ENCODE results near the gene ANKRD28.

Gene ANKRD28

DNA sequence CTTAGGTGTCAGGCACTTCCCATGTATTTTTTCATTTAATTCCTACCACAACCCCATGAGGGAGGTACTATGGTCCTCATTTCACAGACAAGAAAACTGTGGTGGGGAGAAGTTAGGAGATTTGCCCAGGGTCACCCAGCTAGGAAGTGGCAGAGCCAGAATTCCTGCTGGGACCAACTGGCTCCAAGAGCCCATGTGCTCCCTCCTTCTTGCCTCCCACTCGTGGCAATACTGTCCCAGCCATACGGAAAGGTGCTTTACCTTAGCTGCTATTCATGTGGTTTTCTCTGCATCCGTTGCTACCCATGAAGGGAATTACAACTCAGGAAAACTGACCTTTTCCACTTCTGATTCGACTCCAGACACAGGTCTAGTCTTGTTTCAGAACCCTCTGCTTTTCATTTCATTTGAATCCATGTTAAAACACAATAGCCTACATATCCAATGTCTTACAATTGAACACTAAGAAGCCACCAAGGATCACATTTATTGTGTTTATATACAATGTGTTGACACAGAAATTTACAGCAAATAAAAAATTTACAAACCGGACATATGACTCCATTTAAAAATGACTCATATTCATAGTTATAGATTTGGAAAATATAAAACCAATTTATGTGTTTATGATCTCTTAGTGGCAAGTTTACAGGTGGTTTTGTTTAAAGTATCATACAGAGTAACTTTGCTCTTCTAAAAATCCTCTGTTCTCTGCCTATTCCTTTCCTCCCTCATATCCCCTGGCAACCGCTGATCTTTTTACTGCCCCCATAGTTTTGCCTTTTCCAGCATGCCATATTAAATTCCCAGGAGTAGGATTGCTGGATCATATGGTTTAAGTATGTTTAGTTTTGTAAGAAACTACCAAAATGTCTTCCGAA, 137.5 kb downstream of the ANKRD28 start:
- no peak for FAIRE-seq

DNA sequence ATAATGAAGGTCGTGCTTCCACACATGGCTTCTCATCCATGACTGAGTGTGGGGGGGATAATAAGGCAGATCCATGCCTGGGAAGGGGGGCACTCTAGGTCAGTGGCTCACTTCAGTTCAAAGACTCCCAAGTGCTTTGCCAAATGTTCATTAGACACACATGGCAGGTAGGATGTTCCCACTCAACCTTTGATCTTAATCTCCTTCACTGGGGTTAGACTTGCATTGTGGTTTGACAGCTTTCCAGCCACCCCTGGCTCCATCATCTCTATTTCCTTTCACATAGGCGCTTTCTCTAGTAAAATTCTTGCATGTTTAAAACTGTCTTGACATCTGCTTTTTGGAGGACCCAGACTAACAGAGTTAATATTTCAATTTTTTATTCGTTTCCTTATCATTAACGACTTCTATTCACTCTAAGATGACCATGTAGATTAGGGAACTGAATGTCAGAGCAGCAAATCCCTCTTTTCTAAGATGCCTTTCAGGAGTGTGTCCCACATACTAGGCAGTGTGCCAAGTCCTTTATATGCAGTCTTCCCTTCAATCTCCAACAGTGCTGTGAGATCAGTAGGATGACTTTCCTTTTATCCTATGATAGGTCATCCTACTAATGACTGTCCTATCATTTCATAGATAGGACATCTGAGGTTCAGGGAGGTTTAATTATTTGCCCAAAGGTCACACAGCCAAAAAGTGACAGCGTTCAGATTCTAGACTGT, 138.4 kb downstream of the ANKRD28 start:
- no peak for FAIRE-seq

DNA sequence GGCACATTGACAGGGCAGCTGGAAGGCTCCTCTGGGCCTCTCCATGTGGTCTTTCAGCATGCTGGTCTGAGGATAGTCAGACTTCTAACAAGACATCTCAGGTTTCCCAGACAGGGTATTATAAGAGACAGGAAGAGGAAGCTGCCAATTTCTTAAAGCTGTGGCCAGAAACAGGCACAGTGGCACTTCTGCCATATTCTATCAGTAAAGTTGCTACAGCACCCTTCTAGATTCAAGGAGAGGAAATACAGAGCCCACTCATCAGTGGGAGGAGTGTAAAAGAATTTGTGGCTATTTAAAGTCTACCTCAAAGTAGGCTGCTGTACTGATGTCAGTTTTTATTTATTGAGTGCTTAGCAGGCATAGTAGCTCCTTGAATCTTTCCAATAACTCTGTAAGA, 140.8 kb downstream of the ANKRD28 start:
- FAIRE-seq = no peak

GRCh38 chr3:15656342-15656741, 141.4 kb downstream of the ANKRD28 start:
- no peak for FAIRE-seq

DNA sequence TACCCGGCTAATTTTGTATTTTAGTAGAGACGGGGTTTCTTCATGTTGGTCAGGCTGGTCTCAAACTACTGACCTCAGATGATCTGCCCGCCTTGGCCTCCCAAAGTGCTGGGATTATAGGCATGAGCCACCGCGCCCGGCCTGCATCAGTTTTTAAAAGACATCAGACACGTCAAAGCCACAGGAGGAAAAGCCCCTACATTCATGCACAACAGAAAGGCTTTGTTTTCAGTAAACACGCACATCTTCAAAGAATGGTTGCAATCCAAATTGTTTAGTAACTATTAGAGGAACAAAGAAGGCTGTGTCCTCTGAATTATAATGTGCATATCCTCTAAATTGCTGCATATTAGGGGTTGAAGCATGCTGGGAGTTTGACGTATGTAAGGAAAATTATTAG, 142.9 kb downstream of the ANKRD28 start:
- FAIRE-seq = no peak

- FAIRE-seq = no peak
These were observed 143.7 kb downstream of the ANKRD28 start for GRCh38 chr3:15654127-15654526.

DNA sequence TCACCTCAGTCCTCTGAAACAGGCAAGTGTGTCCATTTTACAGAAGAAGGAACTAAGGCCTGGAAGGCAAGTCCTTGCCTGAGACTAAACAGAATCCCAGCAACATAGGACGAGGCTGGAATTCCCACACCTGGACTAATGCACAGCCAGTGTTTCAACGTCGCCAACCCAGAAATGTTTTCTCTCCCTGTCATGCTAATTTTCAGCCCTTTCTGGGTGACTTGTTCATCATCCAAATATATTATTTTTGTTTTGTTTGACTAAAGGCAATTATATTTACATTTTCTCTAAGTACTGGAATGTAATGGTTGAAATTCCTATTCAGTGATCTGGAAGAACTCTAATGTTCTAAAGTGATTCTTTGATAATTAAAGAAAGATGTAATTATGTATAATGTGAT, 144.5 kb downstream of the ANKRD28 start:
- no peak for FAIRE-seq

DNA sequence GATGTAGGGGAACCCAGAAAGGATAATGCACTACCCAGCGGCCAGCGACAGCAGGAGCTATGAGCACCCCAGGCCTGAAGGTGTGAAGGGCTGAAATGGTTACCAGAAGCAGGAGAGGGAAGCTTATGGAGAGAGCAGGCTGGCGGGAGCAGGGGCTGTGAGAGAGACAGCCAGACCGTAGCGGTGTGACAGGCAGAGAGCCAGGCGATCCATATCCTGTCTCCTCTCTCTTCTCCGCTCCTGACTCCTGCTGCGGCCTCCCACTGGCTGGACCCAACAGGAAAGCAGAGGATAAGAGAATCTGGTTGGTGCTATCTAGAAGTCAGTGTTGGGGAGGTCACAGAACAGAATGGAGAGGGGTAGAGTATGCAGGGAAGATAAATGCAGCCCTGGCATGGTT, 146.4 kb downstream of the ANKRD28 start:
- FAIRE-seq = no peak

GRCh38 chr3:15649858-15650257, 147.9 kb downstream of the ANKRD28 start:
- no peak for FAIRE-seq

- no peak for FAIRE-seq
These were observed 148.4 kb downstream of the ANKRD28 start for GRCh38 chr3:15649341-15649740.

- FAIRE-seq = no peak
These were observed 150.1 kb downstream of the ANKRD28 start for GRCh38 chr3:15647611-15648167.

DNA sequence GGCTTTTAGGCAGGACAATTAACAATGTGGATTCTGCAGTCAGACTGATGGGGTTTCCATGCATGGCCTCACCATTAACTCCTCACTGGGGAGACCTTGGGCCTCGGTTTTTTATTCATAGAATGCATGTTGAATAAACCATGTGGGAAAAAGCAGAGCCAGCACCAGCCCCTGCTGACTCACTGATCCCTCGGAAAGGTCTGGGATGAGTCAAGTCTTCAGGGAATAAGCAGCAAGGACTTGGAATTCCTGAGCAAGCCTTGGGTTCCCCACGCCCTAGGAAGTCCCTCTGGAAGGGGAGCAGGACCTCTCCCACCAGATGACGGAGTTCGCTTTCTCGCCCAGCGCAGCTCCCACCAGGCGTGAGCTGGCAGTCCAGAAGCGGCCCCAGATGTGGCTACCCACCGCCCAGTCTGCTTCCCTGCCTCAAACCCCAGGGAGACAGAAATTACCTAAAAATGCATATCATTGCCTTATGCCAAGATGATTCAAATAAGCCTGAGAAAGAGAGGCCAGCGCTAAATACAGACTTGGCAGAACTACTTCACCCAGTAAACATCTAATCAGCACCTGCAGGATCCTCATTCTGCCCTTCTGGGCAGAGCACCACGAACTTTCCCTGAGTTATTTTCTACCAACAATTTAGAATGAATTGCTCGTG, 150.8 kb downstream of the ANKRD28 start:
- FAIRE-seq = no peak

- no peak for FAIRE-seq
These were observed 151.9 kb downstream of the ANKRD28 start for GRCh38 chr3:15645740-15646501.

DNA sequence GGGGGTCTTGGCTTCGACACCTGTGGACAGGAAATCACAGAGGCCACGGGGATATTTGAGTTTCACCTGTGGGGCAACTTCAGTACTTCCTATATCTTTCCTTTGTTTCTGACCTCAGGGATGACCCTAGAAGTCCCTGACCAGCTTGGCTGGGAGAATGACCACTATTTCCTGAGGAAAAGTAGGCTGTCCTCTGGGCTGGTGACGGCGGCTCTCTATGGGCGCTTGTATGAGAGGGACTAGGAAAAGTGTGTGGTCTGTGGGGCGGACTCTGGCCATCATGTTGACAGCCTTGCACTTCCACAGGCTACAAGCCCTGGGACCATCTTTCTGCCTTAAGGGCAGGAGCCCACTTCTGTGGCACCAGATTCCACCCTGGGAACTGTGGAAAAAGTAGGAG, 152.5 kb downstream of the ANKRD28 start:
- FAIRE-seq = no peak

- FAIRE-seq = no peak
These were observed 158.9 kb downstream of the ANKRD28 start for GRCh38 chr3:15638891-15639262.

GRCh38 chr3:15638193-15638890, 159.4 kb downstream of the ANKRD28 start:
- FAIRE-seq = no peak

DNA sequence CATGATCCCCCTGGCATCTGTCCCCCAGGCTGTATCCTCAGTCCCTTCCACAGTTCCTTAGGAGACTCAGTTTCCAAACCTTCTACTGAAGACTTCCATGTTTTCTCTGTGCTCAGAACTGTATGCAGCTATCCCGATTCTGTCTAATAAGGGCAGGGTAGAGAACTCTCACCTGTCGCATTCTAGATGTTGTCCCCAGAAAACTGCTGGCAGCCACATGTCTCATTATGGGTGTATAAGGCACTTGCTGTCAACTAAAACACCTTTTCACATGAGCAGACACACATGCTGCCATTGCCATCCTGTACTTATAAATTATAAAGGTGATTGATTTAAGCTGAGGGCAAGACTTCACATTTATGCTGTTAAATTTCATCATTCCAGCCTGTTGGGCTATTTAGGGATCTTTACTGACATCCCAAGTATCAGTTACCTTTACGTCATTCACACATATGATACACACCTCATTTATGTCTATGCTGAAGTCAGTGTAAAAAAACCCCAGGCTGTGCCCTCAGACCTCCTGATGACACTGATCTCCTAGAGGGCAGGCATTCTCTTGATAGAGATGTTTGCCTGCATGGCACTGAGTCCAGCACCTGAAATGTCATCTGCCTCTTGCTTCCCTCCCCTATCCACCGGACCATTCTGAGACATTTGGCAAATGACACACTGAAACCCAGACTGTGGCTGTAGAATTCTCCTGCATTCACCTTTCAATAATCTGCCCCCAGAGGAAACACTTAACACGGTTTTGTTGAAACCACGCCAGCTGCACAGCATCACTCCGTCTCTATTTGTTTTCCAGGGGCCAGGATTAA, 160.4 kb downstream of the ANKRD28 start:
- FAIRE-seq = no peak

DNA sequence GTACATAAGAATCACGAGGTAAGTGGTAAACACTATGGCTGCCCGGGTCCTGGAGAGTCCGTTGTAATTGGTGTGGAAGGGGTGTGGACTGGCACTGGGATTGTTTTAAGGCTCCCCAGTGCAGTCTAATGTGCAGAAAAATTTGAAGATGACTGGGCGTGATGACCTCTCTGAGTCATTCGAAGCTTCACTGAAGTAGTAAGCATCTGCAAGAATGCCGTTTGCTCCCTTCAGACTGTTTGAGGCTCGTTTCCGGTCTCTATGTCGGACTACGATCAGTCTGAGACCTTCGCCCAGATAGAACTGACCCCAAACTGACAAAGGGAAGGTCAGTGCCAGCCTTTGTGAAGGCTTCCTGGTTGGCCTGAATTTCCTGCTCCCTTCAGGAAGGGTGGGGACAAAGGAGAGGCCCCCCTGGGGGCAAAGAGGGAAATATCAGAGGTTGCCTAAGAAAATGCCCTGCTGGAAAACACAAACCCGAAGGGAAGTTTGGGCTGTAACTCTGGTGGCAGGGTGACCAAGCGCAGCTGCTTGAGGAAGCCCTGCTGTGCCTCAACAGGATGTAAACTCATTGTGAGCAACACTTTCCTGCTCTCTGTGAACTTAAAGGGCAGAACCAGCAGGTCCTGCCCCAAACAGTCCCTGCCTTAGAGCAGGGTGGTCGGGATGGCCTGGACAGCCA, 161.6 kb downstream of the ANKRD28 start:
- FAIRE-seq = no peak

GRCh38 chr3:15635121-15635661, 162.6 kb downstream of the ANKRD28 start:
- FAIRE-seq = no peak

DNA sequence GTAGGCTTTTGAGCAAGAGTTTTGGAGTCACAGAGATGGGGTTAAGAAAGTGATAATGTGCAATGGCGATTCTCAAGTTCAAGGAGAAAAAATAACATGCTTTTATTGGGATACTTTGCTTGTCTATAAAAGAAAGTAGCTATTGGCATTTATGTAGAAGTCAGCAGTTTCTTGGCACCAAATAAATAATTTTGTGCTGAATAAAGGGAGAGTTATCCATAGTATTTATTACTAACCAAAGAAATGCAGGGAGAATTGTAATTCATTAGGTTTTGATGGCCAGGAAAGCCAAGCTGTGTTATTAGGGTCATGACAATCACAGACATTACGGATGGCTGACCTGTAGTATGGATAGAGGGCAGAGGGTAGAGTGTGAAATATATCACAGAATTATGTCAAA, 163.1 kb downstream of the ANKRD28 start:
- FAIRE-seq = no peak
